Measurements from ENCODE around the gene RET. TPM values are rescaled to one million over a fixed set of nuclear protein-coding genes. Genes with fewer than 3 reads are reported as not detected.

Gene RET
- total RNA-seq, 1 experiment from 2014 or later = 81.1 TPM

DNA sequence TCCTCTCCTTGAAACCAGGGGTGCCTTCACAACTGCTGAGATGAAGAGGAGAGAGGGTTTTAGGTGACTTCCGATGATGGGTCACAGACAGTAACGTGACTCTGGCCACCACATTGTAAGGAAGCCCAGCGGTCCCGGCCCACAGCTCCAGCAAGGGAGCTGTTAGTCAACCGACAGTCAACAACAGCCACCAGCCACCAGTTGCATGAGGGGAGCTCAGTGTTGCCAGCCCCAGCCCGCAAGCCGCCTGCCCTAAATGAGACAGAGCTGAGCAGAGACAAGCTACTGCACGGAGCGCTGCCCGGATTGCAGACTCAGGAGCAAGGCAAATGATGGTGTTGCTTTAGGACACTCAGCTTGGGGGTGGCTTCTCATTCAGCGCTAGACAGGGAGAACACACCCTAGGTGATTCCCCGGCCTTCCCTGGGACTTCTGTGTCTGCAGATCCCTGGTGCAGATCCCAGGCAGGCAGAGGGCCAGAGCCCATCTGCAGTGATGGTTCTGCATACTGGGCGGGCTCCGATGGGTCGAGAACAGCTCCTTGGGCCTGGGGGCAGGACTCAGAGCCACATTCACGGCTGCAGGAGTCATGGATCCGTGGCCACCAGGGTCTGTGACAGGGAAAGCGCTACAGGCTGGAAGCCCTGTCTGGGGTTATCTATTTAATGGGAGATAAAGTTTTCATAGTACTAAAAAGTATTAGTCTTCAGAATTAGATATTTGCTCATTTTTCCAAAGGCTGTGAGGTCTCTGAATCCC is 14.3 kb upstream of the RET start:
- DNase-seq (ENCODE audit: low read depth, low spot score) (no peak), ATAC-seq (no peak)
- CTCF ChIA-PET = interaction anchor here (0.5 kb wide), 1 partner anchor 139 kb away, joined by 6 read pairs; no protein-coding TSS in a partner anchor
- peaks cover 16% of the 10 kb centered on the region for H3K4me1 ChIP-seq (ENCODE audit: control insufficient read depth, insufficient read depth, low read length)
- POLR2A ChIA-PET = no interaction called here
- in situ Hi-C loops (cut with HindIII; ENCODE audit: low pct_unique_long_range_greater_than_20kb, low sequenced_read_pairs) (no loop called here), intact Hi-C loops (cut with micrococcal nuclease; ENCODE audit: unreplicated experiment) (no loop called here)
- no peak overlapping the region for H3K27ac ChIP-seq (ENCODE audit: low read length)
- no peaks in the 10 kb centered on the region for H3K27me3 ChIP-seq (ENCODE audit: control insufficient read depth, insufficient read depth, low read length)
- no TSS peak for BruUV-seq (replicated peaks)
- no peaks in the 10 kb centered on the region for H3K9me3 ChIP-seq (ENCODE audit: control insufficient read depth, insufficient read depth, low read depth, low read length)
- H3K4me3 ChIP-seq (ENCODE audit: low read depth in 2 of 2, low read length in 2 of 2) = no peak overlapping the region
- TF ChIP-seq POLR2AphosphoS5 (IDR thresholded peaks at IDR 0.05; ENCODE audit: low read depth, low read length) (no peak), REST (IDR thresholded peaks at IDR 0.05; ENCODE audit: insufficient read depth in 1 of 2, low read depth in 2 of 2, low read length in 1 of 2) (no peak), SIN3A (IDR thresholded peaks at IDR 0.05; ENCODE audit: borderline replicate concordance, insufficient read depth, low read depth, low read length) (no peak), TCF7L2 (IDR thresholded peaks at IDR 0.05; ENCODE audit: low read depth, low read length) (no peak)
- TF ChIP-seq, protein P1, sequence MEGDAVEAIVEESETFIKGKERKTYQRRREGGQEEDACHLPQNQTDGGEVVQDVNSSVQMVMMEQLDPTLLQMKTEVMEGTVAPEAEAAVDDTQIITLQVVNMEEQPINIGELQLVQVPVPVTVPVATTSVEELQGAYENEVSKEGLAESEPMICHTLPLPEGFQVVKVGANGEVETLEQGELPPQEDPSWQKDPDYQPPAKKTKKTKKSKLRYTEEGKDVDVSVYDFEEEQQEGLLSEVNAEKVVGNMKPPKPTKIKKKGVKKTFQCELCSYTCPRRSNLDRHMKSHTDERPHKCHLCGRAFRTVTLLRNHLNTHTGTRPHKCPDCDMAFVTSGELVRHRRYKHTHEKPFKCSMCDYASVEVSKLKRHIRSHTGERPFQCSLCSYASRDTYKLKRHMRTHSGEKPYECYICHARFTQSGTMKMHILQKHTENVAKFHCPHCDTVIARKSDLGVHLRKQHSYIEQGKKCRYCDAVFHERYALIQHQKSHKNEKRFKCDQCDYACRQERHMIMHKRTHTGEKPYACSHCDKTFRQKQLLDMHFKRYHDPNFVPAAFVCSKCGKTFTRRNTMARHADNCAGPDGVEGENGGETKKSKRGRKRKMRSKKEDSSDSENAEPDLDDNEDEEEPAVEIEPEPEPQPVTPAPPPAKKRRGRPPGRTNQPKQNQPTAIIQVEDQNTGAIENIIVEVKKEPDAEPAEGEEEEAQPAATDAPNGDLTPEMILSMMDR (IDR thresholded peaks at IDR 0.05) = no peak
- no peaks in the 10 kb centered on the region for H3K36me3 ChIP-seq (ENCODE audit: control insufficient read depth, insufficient read depth, low read length)

GRCh38 chr10:43064331-43065075 is 12.4 kb upstream of the RET start:
- DNase-seq (ENCODE audit: low read depth, low spot score) (no peak), ATAC-seq (peak; percentile 56; the same call in 1 of the 2 replicates)
- no TSS peak for BruUV-seq (replicated peaks)
- TF ChIP-seq POLR2AphosphoS5 (IDR thresholded peaks at IDR 0.05; ENCODE audit: low read depth, low read length) = no peak
- TF ChIP-seq, protein P1 (IDR thresholded peaks at IDR 0.05) = no peak
- no peak for TF ChIP-seq REST (IDR thresholded peaks at IDR 0.05; ENCODE audit: insufficient read depth in 1 of 2, low read depth in 2 of 2, low read length in 1 of 2)
- no peak for TF ChIP-seq TCF7L2 (IDR thresholded peaks at IDR 0.05; ENCODE audit: low read depth, low read length)
- TF ChIP-seq SIN3A (IDR thresholded peaks at IDR 0.05; ENCODE audit: borderline replicate concordance, insufficient read depth, low read depth, low read length) = no peak
- Histone ChIP-seq H3K4me3 (ENCODE audit: low read depth in 2 of 2, low read length in 2 of 2) (no peak overlapping the region), H3K4me1 (ENCODE audit: control insufficient read depth, insufficient read depth, low read length) (peaks cover 9% of the 10 kb centered on the region; the same call in 1 of the 2 replicates), H3K27ac (ENCODE audit: low read length) (peak overlapping the region; percentile 24; the same call in 1 of the 2 replicates), H3K27me3 (ENCODE audit: control insufficient read depth, insufficient read depth, low read length) (no peaks in the 10 kb centered on the region), H3K36me3 (ENCODE audit: control insufficient read depth, insufficient read depth, low read length) (no peaks in the 10 kb centered on the region), H3K9me3 (ENCODE audit: control insufficient read depth, insufficient read depth, low read depth, low read length) (no peaks in the 10 kb centered on the region)
- intact Hi-C loops (cut with micrococcal nuclease; ENCODE audit: unreplicated experiment) (no loop called here), in situ Hi-C loops (cut with HindIII; ENCODE audit: low pct_unique_long_range_greater_than_20kb, low sequenced_read_pairs) (no loop called here)
- POLR2A ChIA-PET = no interaction called here
- CTCF ChIA-PET = no interaction called here

All from Panc1 (cell line).